Pulmonary artery endothelial cell (primary cell): ENCODE results near the gene CABP4. TPM values are rescaled to one million over a fixed set of nuclear protein-coding genes. Genes with fewer than 3 reads are reported as not detected.

ENCODE experiments used
- DNase-seq: peaks from one replicate; pipeline ENCODE4 v3.0.0-alpha.2; 2011; ENCODE audit warnings: low read depth, low spot score
- total RNA-seq: library from RNA; depleted of rRNA; stranded (reverse); fragments of >200 nt; gene quantifications from 2 replicates; pipeline ENCODE4 v1.2.3, GENCODE V29; 2014

The CABP4 gene
- 0.04 and 0.33 TPM in 2 replicates for total RNA-seq

DNA sequence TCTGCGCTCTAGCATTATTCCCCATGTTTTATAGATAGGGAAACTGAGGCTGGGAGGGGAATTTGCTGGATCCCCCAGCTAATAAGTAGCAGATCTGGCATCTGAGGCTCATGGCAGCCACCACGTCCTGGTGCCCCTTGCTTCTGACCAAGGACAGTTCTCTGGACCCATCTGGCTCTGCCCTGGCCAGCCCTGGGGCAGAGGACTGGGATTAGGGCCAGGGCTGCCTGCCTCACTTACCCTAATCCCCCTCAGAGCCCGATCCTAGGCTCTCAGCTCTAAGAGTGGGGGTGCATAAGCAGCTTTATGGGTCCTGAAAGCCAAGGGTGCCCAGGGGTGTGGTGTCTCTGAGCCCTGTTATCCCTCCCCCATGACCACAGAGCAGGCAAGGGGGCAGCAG is at the start of gene CABP4:
Gene CABP4, plus strand, starts transcription at position 301 of the 400 bp plus-strand sequence. Its CDS starts 70 bp downstream, at position 371.
- no peak for DNase-seq

- DNase-seq = no peak
Observed at GRCh38 chr11:67405688-67406339, 49.3 kb upstream of the CABP4 start.

- DNase-seq = no peak
Observed at GRCh38 chr11:67406420-67406968, 48.7 kb upstream of the CABP4 start.

- DNase-seq = no peak
Observed at GRCh38 chr11:67406969-67407687, 48.0 kb upstream of the CABP4 start.

DNA sequence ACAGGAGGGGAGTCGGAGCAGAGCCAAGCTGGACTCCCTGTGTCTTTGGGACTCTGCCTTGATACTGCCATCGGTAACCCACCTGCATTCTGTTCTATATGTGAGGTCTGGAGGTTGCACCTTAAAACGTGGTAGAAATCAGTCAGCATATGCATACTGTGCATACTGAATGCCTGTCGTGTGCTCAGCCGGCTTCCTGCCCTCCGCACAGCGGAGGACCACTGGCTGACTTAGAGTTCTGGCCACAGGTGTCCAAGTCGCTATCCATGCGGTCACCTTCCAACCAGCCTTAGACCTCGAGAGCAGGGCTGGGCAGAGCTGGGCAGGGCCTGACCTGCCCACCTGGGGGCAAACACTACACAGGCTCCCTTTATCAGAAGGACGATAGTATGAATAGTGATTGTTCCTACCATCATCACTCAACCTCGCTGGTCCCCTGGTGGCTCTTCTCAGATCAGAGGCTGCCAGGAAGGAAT is 47.4 kb upstream of the CABP4 start:
- DNase-seq = no peak

DNA sequence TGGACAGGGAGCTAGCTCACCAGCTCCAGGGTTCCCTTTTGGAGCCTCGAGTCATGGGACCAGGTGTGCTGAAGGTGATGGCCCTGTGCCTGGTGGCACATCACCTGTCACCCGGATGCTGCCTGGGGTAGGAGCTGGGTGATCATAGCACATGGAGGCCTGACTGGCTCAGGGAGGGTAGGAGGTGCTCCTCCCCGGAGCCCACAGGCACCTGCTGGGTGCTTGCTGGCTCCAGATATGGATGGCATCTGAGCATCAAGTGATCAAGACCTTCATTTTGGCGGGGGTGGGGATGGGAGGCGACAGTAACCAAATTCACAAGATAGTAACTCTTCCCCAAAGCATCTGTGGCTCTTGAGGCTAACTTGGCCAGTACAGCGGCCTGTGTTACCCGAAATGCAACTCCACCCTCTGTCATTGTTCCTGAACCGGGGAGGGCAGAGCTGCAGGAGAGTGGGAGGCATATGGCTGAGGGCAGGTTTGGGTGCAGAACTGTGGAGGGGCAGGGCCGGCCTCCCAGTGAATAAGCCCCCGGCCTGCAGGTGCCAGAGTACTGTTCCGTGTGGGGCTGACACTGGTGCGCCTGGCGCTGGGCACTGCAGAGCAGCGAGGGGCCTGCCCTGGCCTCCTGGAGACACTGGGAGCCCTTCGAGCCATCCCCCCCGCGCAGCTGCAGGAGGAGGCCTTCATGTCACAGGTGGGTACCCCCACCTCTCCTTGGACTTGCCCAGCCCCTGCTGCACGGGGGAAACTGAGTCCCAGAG is 46.5 kb upstream of the CABP4 start:
- DNase-seq = no peak

- no peak for DNase-seq
Observed at GRCh38 chr11:67409261-67409666, 45.9 kb upstream of the CABP4 start.

DNA sequence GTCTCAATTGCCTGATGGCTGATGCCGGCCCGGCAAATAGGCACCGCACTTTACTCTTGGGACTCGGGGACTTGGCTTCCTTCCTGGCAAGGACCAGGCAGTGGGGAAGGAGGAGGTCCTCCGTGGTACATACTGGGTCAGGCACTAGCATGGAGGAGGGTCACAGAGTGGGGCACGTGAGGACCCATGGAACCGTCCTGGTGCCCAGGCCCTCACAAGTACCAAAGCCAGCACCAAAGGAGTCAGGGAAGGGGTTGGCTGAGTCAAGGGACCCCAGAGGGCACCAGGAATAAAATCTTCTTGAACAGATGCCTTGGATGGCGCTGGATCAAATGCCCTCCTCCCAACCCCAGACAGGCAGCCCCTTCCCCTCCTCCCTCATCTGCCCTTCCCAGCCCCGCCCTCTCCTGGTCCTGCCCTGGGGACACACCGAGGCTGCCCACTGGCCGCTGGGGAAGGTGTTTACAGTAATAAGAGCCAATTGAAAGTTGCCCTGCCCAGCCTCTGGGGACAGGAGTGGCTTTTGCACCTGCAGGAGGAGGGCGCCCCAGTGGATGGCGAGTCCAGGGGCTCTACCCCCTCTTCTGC is 45.3 kb upstream of the CABP4 start:
- DNase-seq = no peak

- no peak for DNase-seq
Observed at GRCh38 chr11:67410369-67410831, 44.8 kb upstream of the CABP4 start.

GRCh38 chr11:67410984-67411784 is 44.0 kb upstream of the CABP4 start:
- DNase-seq = no peak

DNA sequence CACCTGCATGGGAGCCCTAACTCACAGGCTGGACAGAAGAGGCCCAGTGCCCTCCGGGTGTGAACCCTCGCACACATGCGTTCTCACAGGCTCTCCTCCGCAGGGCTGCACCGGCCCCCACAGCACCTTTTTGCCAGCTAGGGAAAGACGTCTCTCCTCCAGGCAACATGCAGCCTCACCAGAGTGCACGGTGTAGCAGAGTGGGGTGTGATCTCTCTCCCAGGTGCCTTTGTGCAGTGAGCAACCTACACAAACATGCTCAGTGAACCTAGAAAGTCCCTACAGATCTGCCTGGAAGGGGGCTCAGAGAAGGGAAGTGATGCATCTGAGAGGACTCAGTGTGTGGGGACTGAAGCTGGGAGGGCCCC is 43.4 kb upstream of the CABP4 start:
- DNase-seq = no peak

DNA sequence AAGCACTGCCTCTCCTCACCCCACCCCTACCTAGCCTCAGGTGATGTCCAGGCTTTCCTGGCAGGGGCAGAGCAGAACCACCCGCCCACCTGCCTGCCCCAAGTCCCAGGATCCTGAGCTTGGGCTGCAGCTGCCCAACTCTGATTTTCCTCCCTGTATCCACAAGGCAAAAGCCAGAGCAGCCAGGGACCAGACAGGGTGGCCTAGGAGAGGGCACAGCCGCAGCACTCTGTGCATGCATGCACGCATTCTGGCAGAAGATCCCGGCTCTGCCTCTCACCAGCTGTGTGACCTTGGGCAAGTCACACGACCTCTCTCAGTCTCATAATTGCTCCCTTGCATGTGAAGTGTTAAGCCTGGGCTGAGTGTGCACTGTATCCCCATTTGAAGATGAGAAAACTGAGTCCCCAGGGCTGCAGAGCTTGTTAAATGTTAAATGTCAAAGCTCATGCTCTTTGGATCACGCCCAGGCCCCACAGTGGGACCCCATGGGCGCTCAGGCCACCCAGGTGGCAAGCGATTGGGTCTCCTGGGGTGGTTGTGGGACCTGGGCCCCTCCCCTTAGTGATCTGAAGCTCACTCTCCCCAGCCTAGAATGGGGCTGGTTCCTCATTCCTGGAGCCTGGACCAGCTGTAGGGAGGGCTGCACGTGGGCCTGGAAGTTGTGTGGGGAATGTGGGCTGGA is 42.5 kb upstream of the CABP4 start:
- DNase-seq = no peak

GRCh38 chr11:67413266-67413849 is 41.8 kb upstream of the CABP4 start:
- no peak for DNase-seq

GRCh38 chr11:67415501-67416304 is 39.5 kb upstream of the CABP4 start, which contains the start of gene CARNS1:
Gene CARNS1, plus strand, starts transcription at chr11:67415678. Its CDS starts 522 bp downstream, at chr11:67416200.
- no peak for DNase-seq

DNA sequence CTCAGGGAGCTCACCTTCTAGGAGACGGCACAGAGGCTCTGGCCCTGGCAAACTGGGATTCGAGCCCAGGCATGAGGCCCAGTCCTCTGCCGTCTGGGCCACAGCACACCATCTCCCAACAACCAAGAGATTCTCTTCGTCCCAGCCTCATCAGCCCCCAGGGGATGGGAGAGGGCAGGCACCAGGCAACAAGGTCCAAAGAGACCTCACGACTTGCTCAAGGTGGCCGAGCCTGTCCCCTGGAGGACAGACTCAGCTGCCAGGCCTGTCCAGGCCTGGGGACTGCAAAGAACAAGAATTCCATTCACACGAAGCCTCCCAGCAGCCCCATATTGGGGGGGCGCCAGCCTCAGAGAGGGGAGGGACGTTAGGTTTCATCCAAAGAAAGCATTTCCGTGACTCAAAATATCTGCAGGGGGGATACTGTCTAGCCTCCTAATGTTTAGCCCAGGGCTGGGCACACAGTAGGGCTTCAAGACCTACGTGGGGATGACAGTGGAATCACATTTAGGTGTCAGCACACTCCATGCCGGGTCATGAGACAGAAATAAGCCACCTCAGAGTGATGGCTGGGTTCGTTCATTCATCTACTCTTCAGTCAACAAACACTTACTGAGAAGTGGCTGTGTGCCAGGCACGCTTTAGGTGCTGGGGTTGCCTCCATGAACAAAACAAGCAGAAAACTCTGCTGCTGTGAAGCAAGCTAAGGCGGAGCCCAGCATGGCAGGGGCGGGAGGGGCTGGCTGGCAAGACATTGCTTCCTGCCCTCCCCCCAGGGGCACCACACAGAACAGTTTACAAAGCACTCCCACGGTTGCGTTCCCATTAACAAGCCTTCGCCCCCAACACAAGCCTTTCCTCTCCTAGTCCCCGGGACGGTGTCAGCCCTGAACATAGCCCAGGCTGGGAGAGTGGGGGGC is 38.5 kb upstream of the CABP4 start:
- DNase-seq = no peak

DNA sequence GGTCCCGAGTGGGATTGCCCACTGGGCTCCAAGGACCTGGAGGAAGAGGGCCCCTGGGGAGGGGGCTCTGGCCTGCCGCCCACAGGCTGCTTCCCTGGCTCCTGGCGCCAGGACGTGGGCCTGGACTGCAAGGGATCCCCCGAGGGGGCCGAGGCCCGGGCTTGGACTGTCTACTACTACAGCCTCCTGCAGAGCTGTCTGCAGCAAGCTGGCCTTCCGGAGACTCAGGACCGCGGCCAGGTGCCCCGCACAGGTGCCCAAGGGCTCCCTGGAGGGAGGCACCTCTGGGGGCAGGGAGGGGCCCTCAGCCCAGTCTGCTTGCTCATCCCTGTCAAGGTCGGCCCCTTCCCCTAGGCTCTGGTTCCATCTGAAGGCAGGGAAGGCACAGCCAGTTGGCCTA is 37.7 kb upstream of the CABP4 start:
- no peak for DNase-seq

- DNase-seq = no peak
Observed at GRCh38 chr11:67418476-67419281, 36.5 kb upstream of the CABP4 start.
